ENCODE results near the gene NF1.
"Not testable (repeated sequence)": the region's sequence is repeated elsewhere in the genome, so short reads cannot be mapped to it uniquely, and the experiment has no call there.

Gene NF1, protein sequence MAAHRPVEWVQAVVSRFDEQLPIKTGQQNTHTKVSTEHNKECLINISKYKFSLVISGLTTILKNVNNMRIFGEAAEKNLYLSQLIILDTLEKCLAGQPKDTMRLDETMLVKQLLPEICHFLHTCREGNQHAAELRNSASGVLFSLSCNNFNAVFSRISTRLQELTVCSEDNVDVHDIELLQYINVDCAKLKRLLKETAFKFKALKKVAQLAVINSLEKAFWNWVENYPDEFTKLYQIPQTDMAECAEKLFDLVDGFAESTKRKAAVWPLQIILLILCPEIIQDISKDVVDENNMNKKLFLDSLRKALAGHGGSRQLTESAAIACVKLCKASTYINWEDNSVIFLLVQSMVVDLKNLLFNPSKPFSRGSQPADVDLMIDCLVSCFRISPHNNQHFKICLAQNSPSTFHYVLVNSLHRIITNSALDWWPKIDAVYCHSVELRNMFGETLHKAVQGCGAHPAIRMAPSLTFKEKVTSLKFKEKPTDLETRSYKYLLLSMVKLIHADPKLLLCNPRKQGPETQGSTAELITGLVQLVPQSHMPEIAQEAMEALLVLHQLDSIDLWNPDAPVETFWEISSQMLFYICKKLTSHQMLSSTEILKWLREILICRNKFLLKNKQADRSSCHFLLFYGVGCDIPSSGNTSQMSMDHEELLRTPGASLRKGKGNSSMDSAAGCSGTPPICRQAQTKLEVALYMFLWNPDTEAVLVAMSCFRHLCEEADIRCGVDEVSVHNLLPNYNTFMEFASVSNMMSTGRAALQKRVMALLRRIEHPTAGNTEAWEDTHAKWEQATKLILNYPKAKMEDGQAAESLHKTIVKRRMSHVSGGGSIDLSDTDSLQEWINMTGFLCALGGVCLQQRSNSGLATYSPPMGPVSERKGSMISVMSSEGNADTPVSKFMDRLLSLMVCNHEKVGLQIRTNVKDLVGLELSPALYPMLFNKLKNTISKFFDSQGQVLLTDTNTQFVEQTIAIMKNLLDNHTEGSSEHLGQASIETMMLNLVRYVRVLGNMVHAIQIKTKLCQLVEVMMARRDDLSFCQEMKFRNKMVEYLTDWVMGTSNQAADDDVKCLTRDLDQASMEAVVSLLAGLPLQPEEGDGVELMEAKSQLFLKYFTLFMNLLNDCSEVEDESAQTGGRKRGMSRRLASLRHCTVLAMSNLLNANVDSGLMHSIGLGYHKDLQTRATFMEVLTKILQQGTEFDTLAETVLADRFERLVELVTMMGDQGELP (N-terminal part only)

DNA sequence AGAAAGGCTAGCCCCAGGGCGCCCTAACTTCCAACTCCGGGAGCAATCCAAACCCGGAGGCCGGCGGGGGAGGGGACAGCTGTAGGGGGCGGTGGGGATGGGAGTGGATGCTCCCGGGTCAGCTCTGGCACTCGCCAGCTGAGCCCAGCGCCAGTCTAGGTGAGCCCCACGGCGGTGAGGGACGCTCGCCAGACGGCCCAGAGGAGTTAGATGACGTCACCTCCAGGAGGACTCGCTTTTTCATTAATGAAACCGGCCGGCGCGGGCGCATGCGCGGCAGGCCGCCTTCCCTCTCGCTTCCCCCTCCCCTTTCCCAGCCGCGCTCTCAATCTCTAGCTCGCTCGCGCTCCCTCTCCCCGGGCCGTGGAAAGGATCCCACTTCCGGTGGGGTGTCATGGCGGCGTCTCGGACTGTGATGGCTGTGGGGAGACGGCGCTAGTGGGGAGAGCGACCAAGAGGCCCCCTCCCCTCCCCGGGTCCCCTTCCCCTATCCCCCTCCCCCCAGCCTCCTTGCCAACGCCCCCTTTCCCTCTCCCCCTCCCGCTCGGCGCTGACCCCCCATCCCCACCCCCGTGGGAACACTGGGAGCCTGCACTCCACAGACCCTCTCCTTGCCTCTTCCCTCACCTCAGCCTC, at the start of gene NF1:
TSS of gene NF1 (plus strand) at position 378 of the 636 bp plus-strand sequence. CDS start 333 bp downstream, outside the sequence.
- DNase-seq, result peak; percentile 83

DNA sequence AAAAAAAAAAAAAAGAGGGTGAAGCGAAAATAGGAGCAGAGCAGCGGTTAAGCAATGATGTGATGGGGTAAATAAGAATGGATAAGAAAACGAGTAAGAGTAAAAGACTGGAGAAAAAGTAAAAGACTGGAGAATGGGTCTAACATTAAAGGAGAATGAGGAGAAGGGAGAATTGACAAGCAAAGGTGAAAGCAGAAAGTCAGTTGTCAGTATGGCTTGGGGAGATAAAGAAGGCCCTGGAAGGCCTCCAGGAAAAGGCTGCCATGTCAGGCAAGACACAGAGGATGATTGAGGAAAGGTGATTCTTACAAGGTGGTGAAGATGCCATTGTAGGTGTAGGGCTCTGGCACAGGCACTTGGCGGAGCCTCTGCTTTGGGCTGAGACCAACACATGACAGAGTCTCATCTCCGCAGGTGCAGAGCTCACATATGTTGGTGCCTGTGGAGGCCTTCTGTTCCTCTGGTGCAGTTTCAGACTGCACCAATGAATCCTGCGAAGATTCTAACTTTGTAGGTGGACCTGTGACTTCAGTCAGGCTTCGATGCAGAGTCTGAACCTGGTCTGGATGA, 47.8 kb upstream of the NF1 start:
- not testable (repeated sequence) for DNase-seq

DNA sequence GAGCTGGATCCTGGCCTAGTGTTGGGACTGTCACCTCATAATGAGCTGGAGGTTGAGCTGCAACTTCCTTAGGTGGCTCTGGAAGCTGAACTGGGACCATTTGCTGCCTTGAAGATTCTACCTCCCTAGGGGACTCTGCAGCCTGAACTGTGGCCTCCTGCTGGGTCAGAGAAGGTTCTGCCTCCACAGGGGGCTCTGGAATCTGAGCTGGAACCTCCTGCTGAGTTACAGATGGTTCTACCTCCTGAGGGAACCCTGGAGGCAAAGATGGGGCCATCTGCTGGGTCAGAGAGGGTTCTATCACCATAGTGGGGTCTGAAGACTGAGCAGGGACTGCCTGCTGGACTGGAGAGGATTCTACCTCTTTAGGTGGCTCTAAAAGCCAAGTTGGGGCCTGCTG, 46.6 kb upstream of the NF1 start:
- DNase-seq, result no peak

DNA sequence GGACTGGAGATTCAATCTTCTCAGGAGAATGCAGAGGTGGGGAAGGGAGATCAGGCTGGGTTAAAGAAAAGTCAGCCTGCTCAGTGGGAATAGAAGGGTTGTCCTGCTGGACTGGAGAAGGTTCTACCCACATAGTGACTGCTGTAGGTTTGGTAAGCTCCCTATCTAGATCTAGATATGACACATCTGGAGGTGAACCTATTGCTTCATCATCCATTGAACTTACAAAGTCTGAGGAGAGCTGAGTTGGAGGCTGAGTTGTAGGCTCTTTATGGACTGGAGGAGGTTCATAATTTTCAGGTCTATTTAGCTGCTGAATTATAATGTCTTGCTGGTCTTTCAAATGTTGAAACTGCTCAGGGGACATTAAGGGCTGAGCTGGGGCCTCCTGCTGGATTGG, 46.0 kb upstream of the NF1 start:
- DNase-seq, result no peak

DNA sequence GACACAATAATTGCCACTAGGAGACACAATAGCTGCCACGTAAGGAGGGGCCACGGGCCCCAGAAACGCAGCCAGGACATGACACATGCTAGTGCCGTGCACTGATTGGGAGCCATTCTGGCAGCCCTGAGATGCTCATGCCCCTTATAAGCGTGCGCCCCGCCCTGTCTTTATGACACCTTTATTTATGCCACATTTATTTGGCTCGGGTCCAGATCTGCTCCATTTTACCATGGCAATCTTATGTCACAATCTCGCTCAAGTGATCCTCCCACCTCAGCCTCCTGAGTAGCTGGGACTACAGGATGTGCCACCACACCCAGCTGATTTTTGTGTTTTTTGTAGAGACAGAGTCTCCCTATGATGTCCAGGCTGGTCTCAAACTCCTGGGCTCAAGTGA, 43.8 kb upstream of the NF1 start:
- no peak for DNase-seq

DNA sequence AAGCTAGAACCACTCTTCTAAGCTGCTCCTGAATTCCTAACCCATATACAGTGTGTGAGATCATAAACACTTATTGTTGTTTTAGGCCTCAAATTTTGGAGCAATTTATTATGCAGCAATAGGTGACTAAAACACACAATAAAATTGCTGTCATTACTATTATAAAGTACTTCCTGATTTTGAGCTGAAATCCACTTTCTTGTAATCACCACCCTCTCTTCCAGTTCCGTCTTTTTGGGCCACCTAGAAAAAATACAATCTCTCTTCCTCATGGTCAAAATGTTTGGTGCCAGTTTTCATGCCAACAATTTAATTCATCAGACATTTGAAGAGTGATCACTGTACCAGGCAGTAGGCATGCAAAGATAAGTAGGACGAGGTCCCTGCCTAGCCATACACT, 43.3 kb upstream of the NF1 start:
- DNase-seq, result no peak

DNA sequence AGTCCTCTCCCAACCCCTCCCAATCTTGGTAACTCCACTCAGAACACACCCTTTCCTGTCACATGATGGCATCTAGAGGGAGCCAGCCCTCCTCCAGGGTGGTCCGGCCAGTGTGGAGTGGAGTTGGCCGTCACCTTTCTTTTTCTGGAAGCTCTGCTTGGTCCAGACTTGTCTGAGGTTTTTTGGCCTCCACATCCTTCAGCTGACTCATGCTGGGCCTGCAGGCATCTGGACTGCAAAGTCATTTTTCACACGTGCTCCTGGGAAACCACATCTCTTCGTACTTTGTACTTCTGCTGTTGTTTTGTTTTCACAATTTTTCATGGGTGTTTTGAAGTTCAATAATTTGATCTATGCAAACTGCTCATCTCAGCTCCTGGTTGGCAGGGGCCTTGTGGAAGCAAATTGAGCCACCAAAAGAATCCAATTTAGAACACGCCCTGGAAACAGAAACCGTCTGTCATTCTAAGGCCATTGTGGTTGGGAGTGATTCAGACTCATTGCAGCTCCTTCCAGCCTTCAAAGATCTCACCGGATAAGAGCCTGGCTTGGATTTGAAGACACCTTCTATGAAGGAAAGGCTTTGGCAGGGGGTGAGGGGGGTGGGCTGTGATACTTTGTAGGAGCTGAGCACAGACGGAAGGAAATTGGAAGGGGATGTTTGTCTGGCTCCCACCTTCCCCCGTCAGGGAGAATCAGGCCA, 42.4 kb upstream of the NF1 start:
- DNase-seq, result no peak

DNA sequence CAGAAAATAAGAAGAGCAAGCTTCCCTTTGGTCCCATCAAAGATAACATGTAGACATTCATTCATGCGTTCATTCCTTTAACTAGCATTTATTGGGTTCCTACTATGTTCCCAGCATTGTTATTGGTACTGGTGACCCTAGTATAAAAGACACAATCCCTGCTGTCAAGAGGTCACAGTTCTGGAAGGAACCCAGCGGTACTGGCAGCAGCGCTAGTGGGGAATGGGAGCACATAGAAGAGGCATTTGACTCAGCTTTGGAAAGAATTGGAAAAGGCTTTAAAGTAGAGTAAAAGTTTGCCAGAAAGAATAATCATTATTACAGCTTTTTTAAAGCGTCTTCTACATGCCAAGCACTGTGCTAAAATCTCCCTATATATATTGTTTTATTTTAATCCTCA, 41.7 kb upstream of the NF1 start:
- no peak for DNase-seq

DNA sequence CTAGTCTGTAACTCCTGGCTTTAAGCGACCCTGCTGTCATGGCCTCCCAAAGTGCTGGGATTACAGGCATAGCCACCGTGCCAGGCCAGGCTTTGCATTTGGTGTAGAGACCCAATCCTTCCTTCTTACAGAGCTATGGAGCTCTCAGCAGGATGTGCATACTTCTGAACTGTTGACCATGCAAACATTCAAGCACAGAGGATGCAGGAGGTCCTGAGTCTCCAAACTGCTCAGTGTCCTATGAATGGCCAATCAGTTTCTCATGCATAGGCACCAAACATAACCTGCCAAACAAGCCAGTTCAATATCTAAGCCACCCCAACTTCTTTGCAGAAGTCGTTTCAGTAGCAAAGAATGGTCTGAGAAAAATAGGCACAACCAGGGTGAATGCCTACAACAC, 40.0 kb upstream of the NF1 start:
- DNase-seq, result no peak

DNA sequence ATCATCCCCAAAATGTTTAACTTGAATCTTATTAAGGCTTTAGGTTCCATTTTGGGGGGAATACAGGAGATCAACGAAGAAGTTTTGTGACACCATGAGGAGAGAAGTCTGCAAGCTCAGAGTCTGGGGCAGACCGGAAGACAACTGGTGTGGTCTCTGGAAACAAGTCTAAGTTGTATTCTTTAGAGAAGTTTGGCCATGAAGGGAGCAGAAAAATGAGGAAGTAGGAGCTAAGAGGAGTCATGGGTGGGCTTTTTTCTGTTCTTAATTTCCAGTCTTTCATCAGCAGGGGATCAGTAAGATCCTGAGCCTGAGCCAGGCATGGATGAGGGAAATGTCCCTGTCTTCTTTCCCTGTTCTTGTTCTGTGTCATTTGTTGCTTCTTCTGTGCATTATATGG, 35.8 kb upstream of the NF1 start:
- no peak for DNase-seq

DNA sequence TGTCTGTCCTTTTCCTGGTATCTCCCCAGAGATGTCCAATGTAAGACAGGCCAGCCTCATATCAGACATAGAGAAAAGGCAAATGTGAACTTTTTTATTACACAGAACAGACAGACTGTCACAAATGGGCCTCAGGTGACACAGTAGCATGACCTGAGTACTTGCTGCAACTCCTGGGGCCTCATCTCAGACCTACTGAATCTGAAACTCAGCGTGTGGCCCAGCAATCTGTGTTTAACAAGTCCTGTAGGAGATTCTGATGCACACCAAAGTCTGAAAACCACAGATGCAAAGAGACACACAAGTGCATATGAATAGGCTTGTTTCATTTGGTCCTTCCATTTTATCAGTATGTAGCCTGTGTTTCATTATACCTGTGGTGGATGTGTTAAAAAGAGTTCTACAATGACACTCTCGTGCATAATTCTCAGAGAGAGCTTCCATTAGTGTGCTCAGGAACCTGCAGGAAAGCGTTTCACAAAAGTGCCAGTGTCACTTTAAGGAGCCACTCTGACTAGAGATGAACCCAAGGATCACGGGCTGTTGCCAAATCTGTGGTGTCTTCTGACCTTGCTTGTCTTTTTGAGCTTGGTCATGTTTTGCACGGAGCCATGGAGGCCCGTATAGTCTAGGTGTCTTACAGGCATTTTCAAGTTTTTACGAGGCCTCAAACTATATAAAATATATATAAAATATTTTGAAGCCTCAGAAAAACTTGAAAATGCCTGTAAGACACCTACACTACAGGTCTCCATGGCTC, 33.8 kb upstream of the NF1 start:
- no peak for DNase-seq

DNA sequence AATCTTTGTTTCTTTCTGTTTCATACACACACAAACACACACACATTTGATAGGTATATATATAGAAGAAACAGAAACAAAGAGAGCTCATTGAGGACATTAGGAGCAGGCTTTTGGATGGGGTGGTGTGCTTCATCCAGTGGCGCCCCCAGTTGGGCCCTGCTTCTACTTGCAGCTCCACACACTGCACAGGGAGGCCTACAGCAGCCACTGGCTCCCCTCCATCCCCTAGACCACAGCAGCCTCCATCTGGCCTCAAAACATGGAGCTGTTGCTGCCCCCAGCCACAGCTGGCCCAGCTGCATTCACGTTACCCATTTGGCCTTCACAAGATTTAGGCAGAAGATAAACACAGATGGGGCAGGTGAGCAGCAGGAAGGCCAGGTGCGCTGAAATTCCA, 33.1 kb upstream of the NF1 start:
- DNase-seq, result no peak

DNA sequence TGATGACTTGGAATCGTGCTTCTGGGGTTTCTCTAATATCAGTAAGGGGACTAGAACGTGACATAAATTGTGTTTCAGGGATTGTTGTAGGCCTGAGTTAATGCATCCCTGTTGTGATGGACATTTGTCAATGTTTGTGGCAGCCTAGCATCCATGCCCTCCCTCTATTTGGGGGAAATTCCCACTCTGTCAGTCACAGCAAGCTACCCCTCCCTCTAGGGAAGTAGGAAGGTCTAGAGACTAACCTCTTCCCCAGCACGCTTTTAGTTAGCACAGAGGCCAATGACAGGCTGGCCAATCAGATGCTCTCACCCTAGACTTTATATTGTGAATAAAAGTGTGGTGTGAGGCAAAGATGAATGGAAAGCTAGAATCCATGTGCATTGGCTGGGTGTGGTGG, 32.4 kb upstream of the NF1 start:
- no peak for DNase-seq

DNA sequence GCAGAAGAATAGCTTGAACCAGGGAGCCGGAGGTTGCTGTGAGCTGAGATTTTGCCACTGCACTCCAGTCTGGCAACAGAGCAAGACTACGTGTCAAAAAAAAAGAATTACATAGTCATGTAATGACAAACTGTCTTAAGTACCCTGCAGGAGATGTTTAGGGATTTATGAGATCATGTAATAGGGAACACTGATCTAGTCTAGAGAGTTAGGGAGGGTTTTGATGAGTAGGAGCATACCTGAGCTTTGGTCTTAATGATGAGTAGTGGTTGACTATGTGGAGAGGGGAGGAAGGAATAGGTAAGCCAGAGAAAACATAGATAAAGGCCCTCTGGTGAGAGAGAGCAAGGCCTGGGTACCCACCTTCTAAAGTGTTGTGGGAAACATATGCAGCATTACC, 30.1 kb upstream of the NF1 start:
- DNase-seq, result no peak

DNA sequence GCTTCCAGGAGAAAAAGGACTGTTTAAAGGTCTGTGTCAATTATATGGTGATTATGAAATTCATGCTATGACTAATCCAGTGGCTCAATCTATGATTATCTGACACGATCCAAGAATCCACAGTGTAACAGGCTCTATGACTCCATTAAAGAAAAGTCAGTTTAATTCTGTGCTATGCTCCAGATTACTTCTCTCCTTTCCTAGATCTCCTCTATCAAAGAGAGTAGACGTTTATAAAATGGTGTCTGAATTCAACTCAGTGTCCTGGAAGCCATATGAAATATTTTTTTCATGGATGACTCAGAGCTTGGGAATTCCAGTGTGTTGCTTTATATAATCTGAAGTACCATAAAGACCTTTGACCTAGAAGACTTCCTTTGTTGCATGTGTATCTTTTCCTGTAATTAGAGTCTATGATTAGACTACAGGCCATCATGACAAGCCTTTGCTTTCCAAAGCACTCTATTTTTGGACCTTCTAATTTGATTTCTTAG, 27.0 kb upstream of the NF1 start:
- no peak for DNase-seq

DNA sequence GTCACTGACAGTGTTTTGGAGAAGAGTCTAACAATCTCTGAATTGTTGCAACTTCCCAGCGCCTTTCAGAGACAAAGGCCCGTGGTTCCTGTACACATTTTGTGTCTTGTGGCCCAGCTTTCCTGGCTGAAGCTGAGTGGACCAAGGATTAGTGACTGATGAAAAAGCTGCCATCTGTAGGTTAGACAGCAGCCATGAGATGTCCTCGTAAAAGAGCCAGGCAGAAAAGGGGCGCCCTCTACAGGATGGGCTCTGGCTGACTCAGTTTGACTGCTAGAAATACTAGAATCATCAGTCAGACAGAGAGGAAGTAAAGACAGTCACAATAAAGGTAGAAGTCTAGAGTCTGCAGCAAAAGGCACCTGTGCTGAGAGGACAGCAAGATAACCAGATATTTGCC, 26.5 kb upstream of the NF1 start:
- peak; percentile 28 for DNase-seq

DNA sequence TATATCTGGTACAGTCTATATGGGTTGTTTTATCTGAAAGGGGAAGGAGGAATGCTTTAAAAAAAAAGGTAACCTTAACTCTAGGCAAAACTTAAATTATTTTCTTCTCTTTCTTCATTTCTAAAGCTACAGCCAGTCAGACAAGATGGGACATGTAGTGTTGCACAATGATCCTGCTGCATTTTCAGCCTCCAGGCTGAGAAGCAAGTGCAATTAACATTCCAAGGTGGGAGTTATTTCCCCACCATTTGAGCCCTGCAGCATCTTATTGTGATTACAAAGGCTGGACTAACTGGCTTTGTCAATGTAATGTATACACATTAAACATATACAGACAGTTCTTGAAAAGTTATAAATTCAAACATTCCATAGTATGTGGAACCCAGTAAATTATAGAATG, 22.6 kb upstream of the NF1 start:
- no peak for DNase-seq

DNA sequence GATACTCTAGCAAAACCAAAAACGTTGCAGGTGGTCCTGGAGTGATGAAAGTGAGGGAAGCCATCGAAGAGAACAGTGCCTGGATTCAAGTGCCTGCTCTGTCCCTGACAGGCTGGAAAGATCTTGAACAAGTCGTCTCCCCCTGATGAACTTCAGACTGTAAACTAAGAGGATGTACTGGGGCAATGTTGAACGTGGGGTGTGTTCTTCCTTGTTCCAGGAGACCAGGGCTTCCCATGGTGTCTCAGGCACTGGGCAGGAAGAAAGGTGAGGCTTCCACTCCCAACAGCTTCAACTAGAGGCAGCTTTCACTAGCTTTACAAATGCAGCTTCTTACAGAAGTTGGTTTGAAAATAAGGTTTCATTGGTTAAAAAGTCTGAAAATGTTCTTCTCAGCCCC, 21.4 kb upstream of the NF1 start:
- no peak for DNase-seq

DNA sequence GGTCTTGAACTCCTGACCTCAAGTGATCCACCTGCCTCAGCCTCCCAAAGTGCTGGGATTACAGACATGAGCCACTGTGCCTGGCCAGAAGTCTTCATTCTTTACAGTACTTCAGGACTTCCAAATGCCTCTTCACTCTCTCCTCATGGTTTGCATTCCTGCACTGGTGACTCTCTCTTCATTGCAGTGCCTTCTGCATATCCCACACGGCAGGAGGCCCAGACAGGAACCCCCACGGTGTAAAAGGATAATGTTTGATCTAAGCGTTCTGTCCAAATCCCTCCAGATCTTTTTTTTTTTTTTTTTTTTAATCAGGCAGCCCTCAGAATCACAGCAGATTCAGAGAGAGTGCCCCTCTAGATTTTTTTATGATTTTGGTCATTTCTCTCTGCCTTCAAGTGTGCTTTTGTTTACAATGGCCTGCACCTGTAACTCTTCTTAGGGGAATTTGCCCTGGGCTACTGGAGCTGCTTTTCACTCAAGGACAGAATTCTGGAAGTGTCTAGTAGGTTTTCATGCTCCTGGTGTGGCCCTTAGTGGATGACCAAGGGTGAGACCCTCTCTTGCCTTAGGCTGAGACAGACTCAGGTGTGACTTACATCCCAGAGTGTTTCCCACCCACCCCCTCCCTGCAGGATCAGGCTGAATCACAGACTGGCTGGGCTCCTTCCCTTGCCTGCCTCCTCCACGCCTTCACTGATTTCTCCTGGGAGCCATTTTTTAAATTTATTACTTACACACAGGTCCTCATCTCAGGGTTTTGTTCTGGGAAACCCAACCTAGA, 19.8 kb upstream of the NF1 start:
- no peak for DNase-seq

DNA sequence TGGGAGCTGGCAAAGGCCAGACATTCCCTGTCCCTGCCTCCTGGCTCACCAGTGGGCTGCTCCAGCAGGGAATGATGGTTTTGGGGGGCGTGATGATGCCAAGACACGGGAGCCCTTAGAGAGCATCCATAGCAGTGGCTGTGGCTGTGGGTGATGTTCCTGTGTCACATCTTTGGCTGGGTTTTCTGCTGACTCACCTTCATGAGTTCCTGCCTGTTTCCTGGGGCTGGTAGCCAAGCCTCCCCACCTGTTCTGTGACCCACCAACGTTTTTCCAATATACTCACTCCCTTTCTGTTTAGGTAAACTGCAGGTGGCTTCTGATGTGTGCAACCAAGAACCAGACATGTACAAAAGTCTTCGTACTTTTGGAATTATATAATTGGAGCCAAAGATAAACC, 16.5 kb upstream of the NF1 start:
- DNase-seq, result no peak
